Colonic mucosa (tissue), 4 donors: ENCODE measurements around the gene JOSD1. TPM values are rescaled to one million over a fixed set of nuclear protein-coding genes. Genes with fewer than 3 reads are reported as not detected.

Experiments
- DNase-seq: peaks from one replicate; pipeline ENCODE4 v3.0.0-alpha.2; 2020
- H3K27ac ChIP-seq: fragments of 200-600 bp; one replicate; pipeline ENCODE4 v1.8.0; 2021
- H3K27me3 ChIP-seq: fragments of 200-600 bp; one replicate; pipeline ENCODE4 v1.8.0; 2021
- H3K36me3 ChIP-seq: fragments of 200-600 bp; one replicate; pipeline ENCODE4 v1.8.0; 2021
- H3K4me1 ChIP-seq: fragments of 200-600 bp; one replicate; pipeline ENCODE4 v1.8.0; 2021; ENCODE audit warnings: mild to moderate bottlenecking
- H3K4me3 ChIP-seq: fragments of 200-600 bp; one replicate; pipeline ENCODE4 v1.8.0; 2021
- H3K9ac ChIP-seq, 2 donors: one replicate each; pipeline ENCODE4 v1.7.0; 2013; ENCODE audit warnings: control low read depth in 2 of 2, low read depth in 2 of 2, low read length in 2 of 2
- H3K9me3 ChIP-seq: fragments of 200-600 bp; one replicate; pipeline ENCODE4 v1.8.0; 2021
- CTCF ChIP-seq: fragments of 200-600 bp; IDR thresholded peaks from one replicate; pipeline ENCODE4 v1.8.0; 2022; ENCODE audit warnings: antibody characterized with exemption, mild to moderate bottlenecking
- intact Hi-C: fragments of 100-400 bp; cut with DNase I; formaldehyde crosslinking; loops from one replicate; pipeline ENCODE4 v1.14.1; 2022
- total RNA-seq, 2 donors: library from RNA; stranded (reverse); fragmentation: NEBNext Ultra II Directional in 1 of 2; extraction: Animal tissue kit (Norgen Biotek cat#: 25700) in 1 of 2; gene quantifications; one replicate each; pipeline ENCODE4 v1.2.1, GENCODE V29; 2021
- donor health status: healthy.
- donor health status: DM: no; HTN: no; CAD: no.
- donor health status: DM: no; HTN: no; CAD: no.

The JOSD1 gene
- total RNA-seq, 2 donors from 2014 or later = 52.4 to 108 TPM

- DNase-seq = no peak
- Histone ChIP-seq H3K27me3 (no peaks in the 10 kb centered on the region), H3K4me3 (no peak overlapping the region), H3K9me3 (no peaks in the 10 kb centered on the region), H3K9ac (no peak overlapping the region), H3K36me3 (peaks cover 35% of the 10 kb centered on the region), H3K27ac (no peak overlapping the region), H3K4me1 (no peaks in the 10 kb centered on the region)
- TF ChIP-seq CTCF = no peak
- intact Hi-C loops = loop anchor here (2.0 kb wide), 1 partner anchor 35 kb away; no protein-coding TSS in a partner anchor
Observed at GRCh38 chr22:38731703-38732161, 31.0 kb upstream of the JOSD1 start.

GRCh38 chr22:38730411-38730871 lies 29.7 kb upstream of the JOSD1 start:
- H3K4me3 ChIP-seq = no peak overlapping the region
- H3K9ac ChIP-seq = no peak overlapping the region
- intact Hi-C loops = no loop called here
- H3K9me3 ChIP-seq = no peaks in the 10 kb centered on the region
- no peak for TF ChIP-seq CTCF
- no peak for DNase-seq
- peaks cover 44% of the 10 kb centered on the region for H3K36me3 ChIP-seq
- no peaks in the 10 kb centered on the region for H3K4me1 ChIP-seq
- H3K27me3 ChIP-seq = no peaks in the 10 kb centered on the region
- no peak overlapping the region for H3K27ac ChIP-seq

- Histone ChIP-seq H3K4me3 (no peak overlapping the region), H3K9me3 (no peaks in the 10 kb centered on the region), H3K4me1 (no peaks in the 10 kb centered on the region), H3K27ac (no peak overlapping the region), H3K27me3 (no peaks in the 10 kb centered on the region), H3K36me3 (peaks cover 49% of the 10 kb centered on the region), H3K9ac (no peak overlapping the region)
- TF ChIP-seq CTCF = no peak
- DNase-seq = no peak
- intact Hi-C loops = no loop called here
Observed at GRCh38 chr22:38729946-38730345, 29.2 kb upstream of the JOSD1 start.

GRCh38 chr22:38728871-38729796 lies 28.4 kb upstream of the JOSD1 start:
- no peak overlapping the region for H3K9ac ChIP-seq
- peaks cover 56% of the 10 kb centered on the region for H3K36me3 ChIP-seq
- TF ChIP-seq CTCF = no peak
- no peaks in the 10 kb centered on the region for H3K9me3 ChIP-seq
- H3K4me1 ChIP-seq = no peaks in the 10 kb centered on the region
- intact Hi-C loops = no loop called here
- DNase-seq = no peak
- H3K27me3 ChIP-seq = no peaks in the 10 kb centered on the region
- H3K27ac ChIP-seq = no peak overlapping the region
- H3K4me3 ChIP-seq = no peak overlapping the region

GRCh38 chr22:38727530-38728451 lies 27.0 kb upstream of the JOSD1 start:
- Histone ChIP-seq H3K9ac (no peak overlapping the region), H3K27ac (no peak overlapping the region), H3K4me1 (no peaks in the 10 kb centered on the region), H3K9me3 (no peaks in the 10 kb centered on the region), H3K27me3 (no peaks in the 10 kb centered on the region), H3K4me3 (no peak overlapping the region), H3K36me3 (peaks cover 63% of the 10 kb centered on the region)
- TF ChIP-seq CTCF = no peak
- intact Hi-C loops = no loop called here
- no peak for DNase-seq
